GM18498 (cell line): ENCODE data around the gene ITPKB.
"Not testable (repeated sequence)": the region's sequence is repeated elsewhere in the genome, so short reads cannot be mapped to it uniquely, and the experiment has no call there.

ENCODE experiments used
- ATAC-seq: cut with Tn5 transposase; IDR thresholded peaks from one replicate; pipeline ENCODE4 v1.9.1; 2021; ENCODE audit warnings: mild to moderate bottlenecking, moderate library complexity; ENCODE audit not compliant: unreplicated experiment

Gene ITPKB

DNA sequence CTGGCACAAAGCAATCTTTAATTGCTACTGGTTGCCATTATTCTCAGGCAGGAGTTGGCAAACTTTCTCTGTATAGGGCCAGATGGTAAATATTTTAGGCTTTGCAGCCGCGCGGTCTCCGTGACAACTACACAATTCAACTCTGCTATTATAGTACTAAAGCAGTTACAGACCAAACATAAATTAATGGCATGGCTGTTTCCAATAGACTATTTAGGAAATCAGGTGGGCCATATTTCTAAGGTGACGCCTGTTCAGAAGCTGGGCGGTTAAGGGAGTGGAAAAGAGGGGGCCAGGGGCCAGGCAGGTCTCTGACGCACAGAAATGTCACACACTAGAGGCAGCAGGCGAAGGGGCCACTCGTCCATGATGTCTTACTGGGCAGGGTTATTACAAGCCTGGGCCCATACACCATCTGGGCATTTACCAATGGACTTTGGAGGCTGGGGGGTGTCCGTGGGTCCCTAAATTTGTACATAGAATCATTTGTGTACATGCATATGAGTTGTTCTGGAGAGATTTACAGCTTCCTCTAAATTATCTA, 110.4 kb downstream of the ITPKB start:
- ATAC-seq = no peak

DNA sequence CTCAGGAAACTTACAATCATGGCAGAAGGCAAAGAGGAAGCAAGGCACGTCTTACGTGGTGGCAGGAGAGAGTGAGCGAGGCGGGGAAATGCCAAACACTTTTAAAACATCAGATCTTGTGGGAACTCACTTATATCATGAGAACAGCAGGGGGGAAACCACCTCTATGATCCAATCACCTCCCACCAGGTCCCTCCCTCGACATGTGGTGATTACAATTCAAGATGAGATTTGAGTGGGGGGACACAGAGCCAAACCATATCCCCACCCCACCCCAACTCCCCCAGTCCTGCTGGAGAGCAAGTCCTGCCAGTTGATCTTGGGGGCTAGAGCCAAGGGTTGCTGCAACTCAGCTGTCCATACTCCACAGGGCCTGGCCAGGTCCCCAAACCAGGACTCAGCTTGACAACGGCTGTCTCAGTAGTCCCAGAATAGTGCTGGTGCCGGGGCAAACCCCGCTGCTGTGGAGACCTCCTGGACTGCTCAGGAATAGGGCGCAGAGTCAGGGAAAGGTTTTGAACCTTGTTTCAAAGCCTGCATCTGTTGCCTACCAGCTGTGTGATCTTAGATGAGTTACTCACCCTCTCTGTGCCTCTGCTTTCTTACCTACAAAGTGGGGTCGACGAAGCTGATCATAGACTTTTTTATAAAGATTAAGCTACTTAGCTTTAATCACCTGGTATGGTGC, 111.0 kb downstream of the ITPKB start:
- ATAC-seq = no peak

GRCh38 chr1:226627050-226627755, 111.9 kb downstream of the ITPKB start:
- ATAC-seq = no peak

DNA sequence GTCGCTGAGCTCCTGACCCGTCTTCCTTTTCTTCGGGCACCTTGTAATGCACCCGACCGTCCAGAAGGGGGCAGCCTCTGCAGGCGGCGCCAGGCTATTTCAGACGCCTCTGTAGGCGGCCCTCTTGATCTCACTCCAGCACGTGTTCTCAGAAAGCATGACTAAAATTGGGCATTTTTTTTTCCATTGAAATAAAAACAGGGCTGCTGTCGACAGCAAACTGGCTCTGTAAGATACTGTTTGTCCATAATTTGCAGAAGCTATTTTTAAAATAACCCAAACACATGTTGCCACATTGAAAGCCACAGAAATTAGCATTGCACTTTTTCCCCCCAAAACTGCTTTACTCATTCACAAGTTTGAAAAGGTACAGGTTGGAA, 112.5 kb downstream of the ITPKB start:
- peak; percentile 80 for ATAC-seq

DNA sequence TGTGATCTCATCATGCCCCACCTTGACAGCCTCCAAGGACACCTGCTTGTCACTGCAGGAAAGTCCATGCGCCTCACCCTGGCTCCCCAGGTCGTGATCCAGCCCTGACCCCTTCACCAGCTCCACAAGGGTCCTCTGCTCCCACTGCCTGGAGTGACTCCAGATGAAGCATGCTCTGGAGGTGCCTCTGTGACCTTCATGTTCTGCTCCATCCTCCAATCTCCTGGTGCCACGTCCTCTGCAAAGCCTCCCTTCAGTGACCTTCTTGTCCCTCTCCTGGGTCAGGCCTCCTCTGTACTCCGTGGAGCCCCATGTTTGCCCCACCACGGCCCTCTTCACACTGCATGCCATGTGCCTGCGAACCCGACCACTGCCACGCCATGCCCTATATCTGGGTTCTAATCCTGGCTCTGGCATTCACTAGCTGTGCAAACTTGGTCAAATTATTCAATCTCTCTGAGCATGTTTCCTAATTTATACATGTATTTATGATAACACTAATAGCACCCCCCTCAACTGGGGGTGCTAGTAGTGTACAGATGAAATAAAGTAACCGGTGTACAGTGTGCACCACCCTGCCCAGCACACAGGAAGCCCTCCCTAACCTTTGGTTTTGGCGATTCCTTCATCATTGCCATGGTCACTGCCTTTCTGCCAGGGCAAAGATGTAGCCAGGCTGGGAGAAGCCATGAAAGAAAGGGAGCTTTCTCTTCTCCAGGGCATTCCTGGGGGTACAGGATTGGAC, 113.1 kb downstream of the ITPKB start:
- peak; percentile 31 for ATAC-seq

GRCh38 chr1:226625326-226625725, 113.8 kb downstream of the ITPKB start:
- no peak for ATAC-seq

DNA sequence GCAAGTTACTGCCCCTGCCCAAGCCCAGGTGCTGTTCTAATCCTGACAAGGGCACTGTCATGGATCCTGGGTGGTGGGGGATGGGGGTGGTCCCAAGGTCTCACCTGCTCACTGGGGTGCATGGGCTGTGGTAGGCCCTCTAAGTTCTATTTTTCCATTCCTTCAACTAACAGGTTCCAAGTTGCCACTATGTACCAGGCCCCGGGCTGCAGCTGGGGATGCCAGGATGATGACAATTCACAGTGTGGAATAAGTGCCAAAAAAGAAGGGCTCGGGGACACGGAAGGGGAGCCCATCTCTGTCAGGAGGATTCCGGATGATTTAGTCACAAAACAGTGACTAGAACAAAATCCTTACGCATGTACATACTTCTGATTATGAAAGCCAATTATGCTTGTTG, 114.6 kb downstream of the ITPKB start:
- no peak for ATAC-seq

DNA sequence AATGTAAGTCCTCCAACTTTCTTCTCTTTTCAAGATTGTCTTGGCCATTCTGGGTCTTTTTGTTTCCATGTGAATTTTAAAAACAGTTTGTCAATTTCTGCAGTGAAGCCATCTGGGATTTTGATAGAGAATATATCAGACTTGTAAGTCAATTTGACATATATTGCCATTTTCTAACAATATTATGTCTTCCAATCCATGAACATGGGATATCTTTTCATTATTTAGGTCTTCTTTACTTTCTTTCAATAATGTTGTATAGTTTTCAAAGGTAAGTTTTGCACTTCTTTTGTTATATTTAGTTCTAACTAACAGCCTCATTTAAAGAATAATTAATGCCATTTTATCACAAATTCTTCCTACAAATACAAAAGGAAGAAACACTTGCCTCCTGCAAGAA, 117.1 kb downstream of the ITPKB start:
- ATAC-seq = no peak

DNA sequence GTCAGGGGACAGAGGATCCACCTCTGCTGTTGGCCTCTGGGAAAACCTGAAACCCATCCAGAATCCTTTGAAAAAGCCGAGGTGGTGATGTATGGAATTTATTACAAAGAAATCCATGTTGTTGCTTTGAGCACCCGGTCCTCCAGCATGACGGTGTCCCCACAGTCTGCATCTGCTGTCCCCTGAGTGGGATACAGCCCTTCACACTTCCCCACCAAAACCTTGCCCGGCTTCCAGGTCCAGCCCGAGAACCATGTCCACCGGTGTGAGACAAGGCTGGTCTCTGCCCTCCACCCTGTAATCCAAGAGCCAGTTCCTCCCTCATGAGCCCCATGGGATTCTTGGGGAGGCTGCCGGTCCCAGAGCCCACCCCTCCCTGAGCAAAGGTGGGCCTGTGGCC, 120.1 kb downstream of the ITPKB start:
- ATAC-seq = no peak

DNA sequence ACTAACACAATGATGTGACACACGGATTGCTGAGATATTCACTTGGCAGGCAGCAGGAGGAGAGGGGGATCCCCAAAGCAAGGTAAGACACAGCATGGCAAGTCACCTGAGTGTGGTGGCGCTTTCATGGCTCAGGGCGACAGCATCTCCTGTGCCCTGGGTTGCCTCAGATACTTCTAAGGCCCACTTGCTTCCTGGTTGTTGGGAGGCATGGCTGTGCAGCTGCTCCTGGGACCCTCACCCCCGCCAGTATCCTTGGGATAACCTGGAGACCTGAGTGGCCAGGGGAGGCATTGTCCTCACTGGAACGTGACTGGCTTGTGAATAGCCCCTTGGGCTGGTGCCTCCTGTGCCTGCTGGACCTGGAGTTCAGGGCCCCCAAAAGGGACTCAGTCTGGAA, 120.7 kb downstream of the ITPKB start:
- ATAC-seq = no peak

DNA sequence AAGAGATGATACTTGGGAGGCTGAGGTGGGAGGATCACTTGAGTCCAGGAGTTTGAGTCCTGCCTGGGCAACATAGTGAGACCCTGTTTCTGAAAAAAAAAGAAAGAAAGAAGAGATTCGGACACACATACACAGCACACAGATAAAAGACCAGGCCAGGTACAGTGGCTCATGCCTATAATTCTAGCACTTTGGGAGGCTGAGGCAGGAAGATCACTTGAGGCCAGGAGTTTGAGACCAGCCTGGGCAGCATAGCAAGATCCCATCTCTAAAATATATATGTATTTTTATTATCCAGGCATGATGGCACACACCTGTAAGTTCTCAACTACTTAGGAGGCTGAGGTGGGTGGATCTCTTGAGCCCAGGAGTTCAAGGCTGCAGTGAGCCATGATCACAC, 121.4 kb downstream of the ITPKB start:
- ATAC-seq = not testable (repeated sequence)

DNA sequence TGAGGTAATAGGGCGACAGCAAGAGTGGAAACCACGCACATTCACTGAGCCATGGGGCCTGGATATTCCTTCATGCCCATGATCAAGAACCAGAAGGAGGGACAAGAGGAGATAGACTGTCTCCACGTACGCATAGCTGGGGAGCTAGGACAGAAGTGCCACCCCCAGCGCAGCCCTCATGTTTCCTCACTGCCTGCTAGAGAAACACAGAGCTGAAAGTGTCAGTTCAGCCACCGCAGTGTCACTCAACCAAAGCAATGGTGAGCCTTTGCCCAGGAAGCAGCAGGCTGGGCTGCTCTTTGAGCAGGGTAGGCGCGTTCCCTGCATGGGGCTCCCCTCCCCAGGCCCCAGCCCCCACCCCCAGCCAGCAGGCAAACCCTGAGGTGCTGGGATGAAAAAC, 122.0 kb downstream of the ITPKB start:
- no peak for ATAC-seq

DNA sequence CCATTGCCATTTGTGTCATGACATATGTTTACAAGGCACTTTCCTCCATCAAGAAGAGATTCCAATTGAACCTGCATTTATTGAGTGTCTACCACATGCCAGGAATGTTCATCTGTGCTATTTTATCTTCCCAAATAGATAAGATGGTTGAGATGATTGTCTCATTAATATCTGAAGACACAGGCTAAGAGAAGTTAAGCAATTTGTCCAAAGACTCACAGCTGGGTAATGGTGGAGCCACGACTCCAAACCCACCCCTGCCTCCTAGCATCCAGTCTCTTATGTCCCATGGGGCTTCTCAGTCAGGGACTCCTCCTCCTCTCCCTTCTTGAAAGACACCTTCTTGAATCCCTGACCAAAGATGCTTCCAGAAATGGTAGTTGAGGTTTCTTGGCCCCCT, 122.4 kb downstream of the ITPKB start:
- no peak for ATAC-seq

DNA sequence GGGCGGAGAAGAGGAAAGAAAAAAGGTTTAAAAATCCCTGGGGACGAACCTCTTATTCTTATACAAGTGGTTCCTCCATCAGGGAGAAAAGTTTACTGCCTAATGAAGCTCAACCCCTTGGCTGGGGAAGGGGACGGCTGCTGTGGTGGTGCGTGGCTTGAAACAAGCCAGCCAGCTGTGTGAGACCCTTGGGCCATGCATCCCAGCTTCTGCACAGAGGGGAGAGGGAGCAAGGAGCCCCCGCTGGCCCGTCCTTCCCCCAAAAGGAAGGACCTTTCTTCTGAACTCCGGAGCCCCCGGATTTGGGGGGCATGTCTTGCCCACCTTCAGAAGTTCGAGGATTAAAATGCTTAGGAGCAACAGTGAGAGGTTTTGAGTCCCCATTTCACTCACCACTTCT, 123.2 kb downstream of the ITPKB start:
- ATAC-seq = no peak

GRCh38 chr1:226611980-226612379, 127.1 kb downstream of the ITPKB start:
- not testable (repeated sequence) for ATAC-seq

DNA sequence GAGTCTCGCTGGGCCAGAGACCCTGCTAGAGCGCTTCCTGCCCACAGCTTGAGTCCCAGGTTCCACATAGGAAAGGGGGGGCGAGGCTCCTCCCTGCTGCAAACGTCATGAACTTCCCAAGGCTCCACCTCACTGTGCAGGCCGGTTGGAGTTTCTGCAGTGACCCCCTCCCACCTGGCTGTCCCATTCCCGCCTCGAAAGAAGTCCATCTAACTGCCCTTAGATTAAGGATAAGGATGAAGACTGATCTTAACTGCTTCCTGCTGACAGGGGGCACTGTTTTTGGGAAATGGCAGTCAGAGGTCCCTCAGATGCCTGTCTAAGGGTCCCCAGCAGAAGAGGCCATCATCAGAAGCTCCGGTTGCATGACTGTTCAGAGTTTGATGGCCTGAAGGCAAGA, 127.8 kb downstream of the ITPKB start:
- ATAC-seq = no peak

GRCh38 chr1:226610671-226611070, 128.4 kb downstream of the ITPKB start:
- ATAC-seq = no peak

DNA sequence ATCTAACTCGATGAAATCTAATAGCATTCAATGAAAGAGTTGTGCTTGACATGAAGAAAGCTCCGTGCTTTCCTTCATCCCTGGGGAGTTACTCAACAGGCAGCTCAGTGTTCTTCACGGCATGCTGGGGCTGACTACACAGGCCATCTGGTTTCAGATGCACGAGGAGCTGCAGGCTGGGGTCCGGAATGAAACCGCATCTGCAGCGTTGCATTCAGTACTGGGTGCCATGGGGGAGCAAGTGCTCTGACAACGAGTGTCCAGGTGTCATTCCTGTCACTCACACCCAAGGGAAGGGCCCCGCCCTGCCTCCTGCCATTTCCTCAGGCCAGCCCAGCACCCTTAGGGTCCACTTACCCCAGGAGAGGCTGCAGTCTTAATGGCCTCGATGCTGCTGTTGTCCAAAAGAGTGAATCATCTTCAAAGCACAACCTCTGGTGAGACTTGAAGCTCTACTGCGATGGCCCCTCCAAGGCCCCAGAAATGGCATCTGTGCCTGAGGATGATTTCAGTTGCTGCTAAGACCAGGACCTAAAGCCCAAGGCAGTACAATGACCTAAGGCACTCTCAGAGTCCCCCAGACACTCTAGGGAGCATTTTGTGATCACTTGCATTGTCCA, 129.1 kb downstream of the ITPKB start:
- no peak for ATAC-seq

GRCh38 chr1:226608699-226609505, 130.2 kb downstream of the ITPKB start:
- ATAC-seq = no peak

DNA sequence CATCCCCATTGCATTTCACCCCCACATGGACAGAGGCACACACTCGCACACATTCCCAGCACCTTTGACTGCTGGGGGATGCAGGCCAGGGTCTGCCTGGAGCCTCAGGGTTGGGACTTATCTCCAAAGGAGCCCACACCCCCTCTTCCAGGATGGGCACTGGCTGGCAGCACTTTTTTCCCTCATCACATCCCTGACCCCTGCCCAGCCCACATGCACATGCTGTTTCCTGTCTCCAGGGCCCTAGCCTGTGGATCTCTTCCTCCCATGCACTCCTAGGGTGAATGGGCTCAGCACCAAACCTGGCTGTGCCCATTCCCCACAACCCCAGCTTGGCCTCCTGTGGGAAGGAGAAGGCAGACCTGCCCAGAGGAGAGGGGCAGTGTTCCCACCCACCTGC, 131.3 kb downstream of the ITPKB start:
- no peak for ATAC-seq

GRCh38 chr1:226607268-226607660, 131.8 kb downstream of the ITPKB start:
- no peak for ATAC-seq
